ENCODE measurements around the gene IL12RB2. TPM values are rescaled to one million over a fixed set of nuclear protein-coding genes. Genes with fewer than 3 reads are reported as not detected.

Gene IL12RB2
- total RNA-seq, 1 experiment from 2014 or later: 0.22 TPM

DNA sequence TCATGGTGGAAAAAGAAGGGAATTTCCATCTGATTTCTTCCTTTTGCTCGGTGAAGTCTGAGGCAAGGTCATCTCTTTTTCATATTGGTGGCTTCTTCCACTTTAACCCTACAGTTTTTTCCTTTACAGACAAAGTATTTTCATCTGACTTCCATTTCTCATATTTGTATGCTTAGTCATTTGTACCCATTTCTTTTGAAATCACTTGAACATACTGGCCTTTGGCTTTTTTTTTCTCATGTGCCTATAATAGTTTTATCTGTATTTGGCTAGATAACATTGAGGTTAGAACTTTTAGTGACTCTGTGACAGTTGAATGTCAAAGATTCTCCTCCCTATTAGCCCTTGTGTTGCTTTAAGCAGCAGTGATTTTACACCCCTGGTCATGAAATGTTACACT, 27.7 kb downstream of the IL12RB2 start:
- no peaks in the 10 kb centered on the region for H4K20me1 ChIP-seq (ENCODE audit: insufficient read depth)
- H3K36me3 ChIP-seq (ENCODE audit: control insufficient read depth in 1 of 2, insufficient read depth in 2 of 2, low read length in 2 of 2): no peaks in the 10 kb centered on the region
- ChIA-PET CTCF (no interaction called here), RAD21 (ENCODE audit: low non-redundant PET in 1 of 2, low total read pairs in 2 of 2, uncharacterized antibody in 2 of 2, unreplicated experiment in 2 of 2) (no interaction called here), POLR2A (no interaction called here)
- H3K79me2 ChIP-seq (ENCODE audit: insufficient read depth, low read length): no peaks in the 10 kb centered on the region
- H3K4me2 ChIP-seq (ENCODE audit: low read length): no peak overlapping the region
- intact Hi-C loops (cut with micrococcal nuclease): no loop called here
- ATAC-seq (no peak), DNase-seq (ENCODE audit: low read depth, low spot score) (no peak)
- H3K4me3 ChIP-seq (replicated peaks in 1 of 2; ENCODE audit: low read depth in 1 of 2, low read length in 2 of 2): no peak overlapping the region
- no peaks in the 10 kb centered on the region for H3K9me2 ChIP-seq (ENCODE audit: insufficient read depth)
- BruUV-seq (replicated peaks): no TSS peak
- no peak overlapping the region for H2AFZ ChIP-seq (ENCODE audit: low read depth, low read length, poor library complexity, severe bottlenecking)
- TF ChIP-seq FOSL1 (IDR thresholded peaks at IDR 0.05; ENCODE audit: low read depth) (no peak), ZNF274 (IDR thresholded peaks at IDR 0.05; ENCODE audit: low read depth, low read length) (no peak), RAD21 (IDR thresholded peaks at IDR 0.05; ENCODE audit: low read depth) (no peak), JUND (IDR thresholded peaks at IDR 0.05) (no peak), POLR2A (IDR thresholded peaks at IDR 0.05; ENCODE audit: borderline replicate concordance, extremely low read depth, insufficient read depth, insufficient read length) (no peak), SRF (IDR thresholded peaks at IDR 0.05; ENCODE audit: low read depth) (no peak), ZFX (IDR thresholded peaks at IDR 0.05) (no peak)
- TF ChIP-seq, protein P1, sequence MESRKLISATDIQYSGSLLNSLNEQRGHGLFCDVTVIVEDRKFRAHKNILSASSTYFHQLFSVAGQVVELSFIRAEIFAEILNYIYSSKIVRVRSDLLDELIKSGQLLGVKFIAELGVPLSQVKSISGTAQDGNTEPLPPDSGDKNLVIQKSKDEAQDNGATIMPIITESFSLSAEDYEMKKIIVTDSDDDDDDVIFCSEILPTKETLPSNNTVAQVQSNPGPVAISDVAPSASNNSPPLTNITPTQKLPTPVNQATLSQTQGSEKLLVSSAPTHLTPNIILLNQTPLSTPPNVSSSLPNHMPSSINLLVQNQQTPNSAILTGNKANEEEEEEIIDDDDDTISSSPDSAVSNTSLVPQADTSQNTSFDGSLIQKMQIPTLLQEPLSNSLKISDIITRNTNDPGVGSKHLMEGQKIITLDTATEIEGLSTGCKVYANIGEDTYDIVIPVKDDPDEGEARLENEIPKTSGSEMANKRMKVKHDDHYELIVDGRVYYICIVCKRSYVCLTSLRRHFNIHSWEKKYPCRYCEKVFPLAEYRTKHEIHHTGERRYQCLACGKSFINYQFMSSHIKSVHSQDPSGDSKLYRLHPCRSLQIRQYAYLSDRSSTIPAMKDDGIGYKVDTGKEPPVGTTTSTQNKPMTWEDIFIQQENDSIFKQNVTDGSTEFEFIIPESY (IDR thresholded peaks at IDR 0.05; ENCODE audit: extremely low read depth, insufficient replicate concordance, low read length): no peak
- TF ChIP-seq, protein P2, sequence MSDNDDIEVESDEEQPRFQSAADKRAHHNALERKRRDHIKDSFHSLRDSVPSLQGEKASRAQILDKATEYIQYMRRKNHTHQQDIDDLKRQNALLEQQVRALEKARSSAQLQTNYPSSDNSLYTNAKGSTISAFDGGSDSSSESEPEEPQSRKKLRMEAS (IDR thresholded peaks at IDR 0.05): no peak
- no peak overlapping the region for H3K9ac ChIP-seq (ENCODE audit: low read length)
- no peaks in the 10 kb centered on the region for H3K27me3 ChIP-seq (ENCODE audit: insufficient read depth, low read length)
- peaks cover 0 to 10% of the 10 kb centered on the region in 2 experiments; a peak in 2 of 4 replicates for H3K4me1 ChIP-seq (ENCODE audit: control insufficient read depth in 1 of 2, insufficient read depth in 2 of 2, low read length in 2 of 2)
- no peaks in the 10 kb centered on the region for H3K9me3 ChIP-seq (ENCODE audit: control insufficient read depth in 1 of 2, insufficient read depth in 1 of 2, low read depth in 1 of 2, low read length in 2 of 2)
- no peak overlapping the region for H3K27ac ChIP-seq (ENCODE audit: low read depth, low read length)

DNA sequence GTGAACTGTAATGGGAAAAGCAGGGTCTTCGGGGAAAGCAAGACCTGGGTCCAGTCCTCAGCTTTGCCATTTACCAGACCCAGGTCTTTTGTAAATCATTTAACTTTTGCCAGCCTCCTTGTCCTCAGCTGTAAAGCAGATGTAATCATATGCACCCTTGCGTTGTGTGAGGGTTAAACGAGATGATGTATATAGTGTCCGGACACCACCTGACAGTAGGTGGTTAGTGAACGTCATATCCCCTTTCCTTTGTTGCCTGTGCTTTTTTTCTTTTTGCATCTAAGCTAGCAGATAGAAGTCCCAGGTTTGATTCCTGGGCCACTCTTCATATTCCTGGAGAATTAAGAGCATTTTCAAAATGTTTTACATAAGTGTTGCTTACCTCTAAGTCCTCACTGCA, 28.5 kb downstream of the IL12RB2 start:
- RAD21 ChIA-PET (ENCODE audit: low non-redundant PET in 1 of 2, low total read pairs in 2 of 2, uncharacterized antibody in 2 of 2, unreplicated experiment in 2 of 2): no interaction called here

More for the DNA sequence above, 28.5 kb downstream of the IL12RB2 start:
- no peak for DNase-seq (ENCODE audit: low read depth, low spot score)
- Histone ChIP-seq H3K9me2 (ENCODE audit: insufficient read depth) (no peaks in the 10 kb centered on the region), H2AFZ (ENCODE audit: low read depth, low read length, poor library complexity, severe bottlenecking) (no peak overlapping the region), H3K4me1 (ENCODE audit: control insufficient read depth in 1 of 2, insufficient read depth in 2 of 2, low read length in 2 of 2) (peaks cover 0 to 11% of the 10 kb centered on the region in 2 experiments; a peak in 2 of 4 replicates), H3K27ac (ENCODE audit: low read depth, low read length) (no peak overlapping the region), H3K27me3 (ENCODE audit: insufficient read depth, low read length) (no peaks in the 10 kb centered on the region), H3K4me3 (replicated peaks in 1 of 2; ENCODE audit: low read depth in 1 of 2, low read length in 2 of 2) (no peak overlapping the region), H3K36me3 (ENCODE audit: control insufficient read depth in 1 of 2, insufficient read depth in 2 of 2, low read length in 2 of 2) (no peaks in the 10 kb centered on the region), H3K9ac (ENCODE audit: low read length) (no peak overlapping the region), H3K79me2 (ENCODE audit: insufficient read depth, low read length) (no peaks in the 10 kb centered on the region), H3K9me3 (ENCODE audit: control insufficient read depth in 1 of 2, insufficient read depth in 1 of 2, low read depth in 1 of 2, low read length in 2 of 2) (no peaks in the 10 kb centered on the region), H4K20me1 (ENCODE audit: insufficient read depth) (no peaks in the 10 kb centered on the region), H3K4me2 (ENCODE audit: low read length) (no peak overlapping the region)
- POLR2A ChIA-PET: no interaction called here
- intact Hi-C loops (cut with micrococcal nuclease): no loop called here
- CTCF ChIA-PET: no interaction called here
- ATAC-seq: no peak
- TF ChIP-seq, protein P2 (IDR thresholded peaks at IDR 0.05): no peak
- TF ChIP-seq ZNF274 (IDR thresholded peaks at IDR 0.05; ENCODE audit: low read depth, low read length): no peak
- TF ChIP-seq EZH2 (IDR thresholded peaks at IDR 0.05): no peak
- no peak for TF ChIP-seq FOSL1 (IDR thresholded peaks at IDR 0.05; ENCODE audit: low read depth)
- no peak for TF ChIP-seq ELF1 (IDR thresholded peaks at IDR 0.05; ENCODE audit: borderline replicate concordance, low read depth)
- TF ChIP-seq EGR1 (IDR thresholded peaks at IDR 0.05; ENCODE audit: low read depth): no peak
- no peak for TF ChIP-seq POLR2A (IDR thresholded peaks at IDR 0.05; ENCODE audit: borderline replicate concordance, extremely low read depth, insufficient read depth, insufficient read length)
- TF ChIP-seq YY1 (IDR thresholded peaks at IDR 0.05; ENCODE audit: extremely low read depth, insufficient replicate concordance, low read depth, low read length): no peak
- no peak for TF ChIP-seq CBX3 (IDR thresholded peaks at IDR 0.05; ENCODE audit: low read depth)
- no peak for TF ChIP-seq RAD21 (IDR thresholded peaks at IDR 0.05; ENCODE audit: low read depth)
- no peak for TF ChIP-seq POLR2AphosphoS5 (IDR thresholded peaks at IDR 0.05; ENCODE audit: low read depth, low read length)
- no peak for TF ChIP-seq EZH2phosphoT487 (IDR thresholded peaks at IDR 0.05; ENCODE audit: borderline replicate concordance)
- BruUV-seq (replicated peaks): no TSS peak
